ENCODE measurements around the gene PARD3.

Gene PARD3

GRCh38 chr10:34319197-34319846, 495.8 kb downstream of the PARD3 start:
- DNase-seq = peak; percentile 3

- no peak for DNase-seq
These were observed 498.9 kb downstream of the PARD3 start for GRCh38 chr10:34316154-34316553.

- DNase-seq = no peak
These were observed 500.6 kb downstream of the PARD3 start for GRCh38 chr10:34314457-34314856.

- no peak for DNase-seq
These were observed 501.2 kb downstream of the PARD3 start for GRCh38 chr10:34313888-34314287.

GRCh38 chr10:34313353-34313752, 501.7 kb downstream of the PARD3 start:
- DNase-seq = no peak

GRCh38 chr10:34311679-34312078, 503.4 kb downstream of the PARD3 start:
- no peak for DNase-seq

GRCh38 chr10:34310234-34310633, 504.9 kb downstream of the PARD3 start:
- DNase-seq = no peak

- DNase-seq = peak; percentile 65
These were observed 509.9 kb downstream of the PARD3 start for GRCh38 chr10:34305189-34305588.

GRCh38 chr10:34303022-34303421, 512.1 kb downstream of the PARD3 start:
- DNase-seq = no peak

- no peak for DNase-seq
These were observed 515.9 kb downstream of the PARD3 start for GRCh38 chr10:34299105-34299611.

GRCh38 chr10:34298346-34298818, 516.7 kb downstream of the PARD3 start:
- no peak for DNase-seq

GRCh38 chr10:34297541-34298345, 517.4 kb downstream of the PARD3 start:
- no peak for DNase-seq

- no peak for DNase-seq
These were observed 520.0 kb downstream of the PARD3 start for GRCh38 chr10:34295142-34295548.

- DNase-seq = no peak
These were observed 521.0 kb downstream of the PARD3 start for GRCh38 chr10:34294137-34294536.

GRCh38 chr10:34292675-34293074, 522.4 kb downstream of the PARD3 start:
- peak; percentile 38 for DNase-seq

GRCh38 chr10:34292194-34292565, 522.9 kb downstream of the PARD3 start:
- no peak for DNase-seq

- DNase-seq = peak; percentile 24
These were observed 523.5 kb downstream of the PARD3 start for GRCh38 chr10:34291466-34292193.

- peak; percentile 22 for DNase-seq
These were observed 524.5 kb downstream of the PARD3 start for GRCh38 chr10:34290412-34291081.

- no peak for DNase-seq
These were observed 526.5 kb downstream of the PARD3 start for GRCh38 chr10:34288634-34289033.

- peak; percentile 1 for DNase-seq
These were observed 528.9 kb downstream of the PARD3 start for GRCh38 chr10:34286136-34286739.

GRCh38 chr10:34281661-34282582, 533.2 kb downstream of the PARD3 start:
- no peak for DNase-seq
